Measurements from ENCODE around the gene LUC7L2. TPM values are rescaled to one million over a fixed set of nuclear protein-coding genes. Genes with fewer than 3 reads are reported as not detected.
"Not testable (repeated sequence)": the region's sequence is repeated elsewhere in the genome, so short reads cannot be mapped to it uniquely, and the experiment has no call there.

LUC7L2 gene
- total RNA-seq, 2 donors from 2014 or later: 115 to 176 TPM

DNA sequence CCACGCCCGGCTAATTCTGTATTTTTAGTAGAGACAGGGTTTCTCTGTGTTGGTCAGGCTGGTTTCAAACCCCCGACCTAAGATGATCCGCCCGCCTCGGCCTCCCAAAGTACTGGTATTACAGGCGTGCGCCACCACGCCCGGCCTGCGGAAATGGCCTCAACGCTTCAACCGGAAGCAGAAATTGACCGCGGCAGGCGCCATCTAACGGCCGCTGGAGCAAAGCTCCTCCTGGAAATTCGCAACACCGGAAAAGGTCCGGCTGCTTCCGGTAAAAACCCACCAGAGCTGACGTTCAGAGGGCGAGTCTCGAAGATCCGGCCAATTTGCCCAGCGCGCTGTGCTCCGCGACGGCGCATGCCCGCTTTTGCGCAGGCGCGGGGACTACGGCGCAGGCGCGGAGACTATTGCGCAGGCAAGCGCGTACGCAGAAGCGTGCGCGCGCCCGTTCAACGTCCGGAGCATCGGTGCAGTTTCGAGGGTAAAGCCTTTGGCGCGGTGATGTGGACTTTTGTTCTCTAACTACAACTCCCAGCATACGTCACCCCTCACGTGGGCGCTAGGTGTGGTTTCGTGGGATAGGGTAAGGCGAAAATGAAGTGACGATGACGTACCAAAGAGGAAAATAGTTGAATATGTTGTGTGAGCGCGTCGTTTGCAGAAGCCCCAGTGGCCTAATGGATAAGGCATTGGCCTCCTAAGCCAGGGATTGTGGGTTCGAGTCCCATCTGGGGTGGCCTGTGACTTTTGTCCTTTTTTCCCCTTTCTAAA is 19.5 kb upstream of the LUC7L2 start:
- ATAC-seq: peak; percentile 89 to 92
- H3K4me1 Mint-ChIP-seq (ENCODE audit: low read depth in 2 of 2): peaks cover 26 to 28% of the 10 kb centered on the region in 2 donors
- peaks cover 13% of the 10 kb centered on the region for H3K36me3 Mint-ChIP-seq
- peak overlapping the region; percentile 99 to 100 for H3K27ac Mint-ChIP-seq
- DNase-seq (ENCODE audit: low spot score): peak; percentile 98
- peak overlapping the region; percentile 86 for H3K4me3 Mint-ChIP-seq
- no peaks in the 10 kb centered on the region for H3K27me3 Mint-ChIP-seq
- peaks cover 5% of the 10 kb centered on the region for H3K9me3 Mint-ChIP-seq

DNA sequence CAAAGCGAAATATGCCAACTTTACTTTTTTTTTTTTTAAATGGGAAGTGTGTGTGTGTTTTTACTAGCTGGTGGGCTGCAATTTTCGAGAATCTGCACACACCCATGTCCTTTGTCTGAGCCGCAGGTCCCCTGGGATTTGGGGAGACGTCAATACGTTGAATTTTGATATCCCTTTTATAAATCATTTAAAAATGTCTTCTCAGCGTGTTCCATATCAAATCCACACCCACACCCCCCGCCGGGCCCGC is 19.0 kb upstream of the LUC7L2 start:
- Mint-ChIP-seq H3K9me3 (peaks cover 5% of the 10 kb centered on the region), H3K27me3 (no peaks in the 10 kb centered on the region)
- DNase-seq (ENCODE audit: low spot score): no peak

DNA sequence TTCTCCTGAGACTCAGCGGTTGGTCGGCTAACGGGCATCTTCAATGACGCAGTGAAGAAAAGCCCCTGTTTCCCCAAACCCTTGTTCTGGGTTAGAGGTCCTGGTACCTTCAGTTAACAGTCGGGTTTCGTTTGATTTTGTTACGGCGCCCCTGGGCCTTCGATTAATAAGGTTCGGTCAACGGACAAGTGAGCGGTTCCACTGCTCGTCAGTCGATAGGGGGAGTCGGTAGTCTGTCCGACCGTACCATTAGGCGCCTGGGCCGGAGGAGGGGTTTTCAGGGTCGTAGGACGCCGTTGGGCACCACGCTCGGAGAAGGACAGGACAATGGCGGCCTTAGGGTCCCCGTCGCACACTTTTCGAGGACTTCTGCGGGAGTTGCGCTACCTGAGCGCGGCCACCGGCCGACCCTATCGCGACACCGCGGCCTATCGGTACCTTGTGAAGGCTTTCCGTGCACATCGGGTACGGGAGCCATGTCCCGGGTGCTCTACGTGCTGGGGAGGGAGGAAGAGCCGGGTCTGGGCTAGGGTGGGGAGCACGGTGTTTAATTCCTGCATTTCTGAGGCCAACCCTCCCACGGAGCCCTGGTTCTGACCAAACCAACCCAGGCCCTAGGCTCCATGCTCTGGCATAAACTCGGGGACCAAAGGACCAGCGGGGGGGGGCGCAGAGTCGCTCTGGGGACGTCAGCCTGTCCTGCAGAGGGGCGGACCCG is 18.5 kb upstream of the LUC7L2 start, which contains the start of gene FMC1:
Gene FMC1 (plus strand): TSS at position 280 of the 718 bp plus-strand sequence. CDS start 48 bp downstream, at position 328.
- peak; percentile 74 to 78 for ATAC-seq
- Mint-ChIP-seq H3K9me3 (peaks cover 5% of the 10 kb centered on the region), H3K27me3 (no peaks in the 10 kb centered on the region), H3K4me1 (ENCODE audit: low read depth in 2 of 2) (peaks cover 26 to 28% of the 10 kb centered on the region in 2 donors), H3K36me3 (peaks cover 13% of the 10 kb centered on the region), H3K4me3 (peak within 1 kb of the TSS; percentile 86), H3K27ac (peak within 1 kb of the TSS; percentile 99 to 100)
- DNase-seq (ENCODE audit: low spot score): peak; percentile 91

More for the DNA sequence above, 19.0 kb upstream of the LUC7L2 start:
- Mint-ChIP-seq H3K4me3 (peak overlapping the region; percentile 86), H3K36me3 (peaks cover 13% of the 10 kb centered on the region), H3K27ac (peak overlapping the region; percentile 99 to 100), H3K4me1 (ENCODE audit: low read depth in 2 of 2) (peaks cover 26 to 28% of the 10 kb centered on the region in 2 donors)
- no peak for ATAC-seq

DNA sequence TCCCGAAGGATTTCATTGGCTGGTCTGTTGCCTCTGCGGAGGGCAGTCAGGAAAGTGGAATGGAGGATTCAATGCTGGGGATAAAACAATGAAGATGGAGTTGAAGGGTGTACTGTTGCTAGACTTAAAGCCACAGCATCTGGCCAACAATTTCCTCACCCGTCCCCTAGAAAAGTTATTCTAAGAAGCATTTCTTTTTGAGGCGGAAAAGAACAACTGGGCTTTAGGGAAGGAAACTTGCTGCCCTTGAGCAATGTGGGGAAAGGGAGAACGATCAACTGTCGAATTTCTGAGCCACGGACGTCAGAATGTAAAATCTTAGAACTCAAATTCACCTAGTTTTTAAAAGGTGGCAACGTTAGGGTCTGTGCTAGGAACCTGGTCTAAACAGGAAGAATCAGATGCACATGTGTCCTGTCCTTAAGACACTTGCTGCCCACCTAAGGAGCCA is 17.9 kb upstream of the LUC7L2 start:
- peaks cover 15% of the 10 kb centered on the region for H3K36me3 Mint-ChIP-seq
- no peak for ATAC-seq
- peak overlapping the region; percentile 86 for H3K4me3 Mint-ChIP-seq
- H3K4me1 Mint-ChIP-seq (ENCODE audit: low read depth in 2 of 2): peaks cover 26 to 28% of the 10 kb centered on the region in 2 donors
- DNase-seq (ENCODE audit: low spot score): no peak
- H3K9me3 Mint-ChIP-seq: peaks cover 5% of the 10 kb centered on the region
- H3K27me3 Mint-ChIP-seq: no peaks in the 10 kb centered on the region
- H3K27ac Mint-ChIP-seq: peak overlapping the region; percentile 99 to 100

DNA sequence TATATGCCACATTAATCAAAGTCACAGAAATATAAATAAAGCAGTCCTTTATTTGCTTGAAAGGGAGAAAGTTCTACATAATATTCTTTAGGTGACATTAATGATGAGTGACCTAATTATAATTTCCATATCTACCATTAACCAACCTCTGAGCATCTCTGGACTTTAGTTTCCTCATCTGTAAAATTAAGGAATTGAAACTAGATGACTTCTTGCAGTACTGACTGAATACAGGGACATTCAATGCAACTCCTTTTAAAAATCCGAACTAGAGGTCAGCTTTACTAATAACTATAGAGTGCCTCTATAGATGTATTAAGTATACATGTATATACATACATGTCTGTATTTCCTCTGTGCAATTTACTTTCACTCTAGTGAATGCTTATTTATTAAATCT is 14.7 kb upstream of the LUC7L2 start:
- no peak overlapping the region for H3K27ac Mint-ChIP-seq
- no peak overlapping the region for H3K4me3 Mint-ChIP-seq
- DNase-seq (ENCODE audit: low spot score) (no peak), ATAC-seq (no peak)
- H3K27me3 Mint-ChIP-seq: no peaks in the 10 kb centered on the region
- H3K9me3 Mint-ChIP-seq: no peaks in the 10 kb centered on the region
- H3K36me3 Mint-ChIP-seq: peaks cover 12% of the 10 kb centered on the region
- H3K4me1 Mint-ChIP-seq (ENCODE audit: low read depth in 2 of 2): peaks cover 20% of the 10 kb centered on the region in 2 donors

DNA sequence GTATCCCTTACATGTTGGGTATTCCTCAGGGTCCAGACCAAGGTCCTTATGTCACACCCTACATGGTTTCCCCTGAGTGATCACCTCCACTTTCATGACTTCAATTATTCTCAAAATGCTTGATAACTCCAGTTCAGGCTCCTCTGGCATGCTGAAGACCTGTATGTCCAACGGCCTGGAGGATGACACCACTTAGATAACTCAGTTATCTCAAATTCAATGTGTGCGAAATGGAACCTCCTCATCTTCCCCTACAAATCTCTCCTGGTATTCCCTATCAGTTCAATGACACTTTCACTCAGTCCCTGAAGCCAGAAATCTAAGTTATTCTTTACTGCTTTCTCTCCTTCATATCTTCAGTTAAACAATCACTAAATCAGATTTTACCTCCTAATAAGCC is 8.7 kb upstream of the LUC7L2 start:
- Mint-ChIP-seq H3K36me3 (peaks cover 11% of the 10 kb centered on the region), H3K4me3 (no peak overlapping the region), H3K27me3 (no peaks in the 10 kb centered on the region), H3K9me3 (no peaks in the 10 kb centered on the region), H3K27ac (no peak overlapping the region), H3K4me1 (ENCODE audit: low read depth in 2 of 2) (peaks cover 0 to 13% of the 10 kb centered on the region in 2 donors)
- ATAC-seq (no peak), DNase-seq (ENCODE audit: low spot score) (no peak)

DNA sequence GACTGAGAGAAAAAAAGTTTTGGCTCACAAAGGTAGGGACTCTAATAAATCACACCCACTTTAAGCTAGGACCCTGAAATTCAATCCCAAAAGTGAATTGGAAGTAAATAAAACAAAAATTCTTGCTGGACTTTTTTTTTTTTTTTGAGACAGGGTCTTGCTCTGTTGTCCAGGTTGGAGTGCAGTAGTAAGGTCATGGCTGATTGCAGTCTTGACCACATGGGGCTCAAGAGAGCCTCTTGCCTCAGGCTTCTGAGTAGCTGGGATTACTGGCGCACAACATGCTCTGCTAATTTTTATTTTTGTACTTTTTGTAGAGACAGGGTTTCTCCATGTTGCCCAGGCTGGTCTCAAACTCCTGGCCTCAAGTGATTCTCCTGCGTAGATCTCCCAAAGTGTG is 5.0 kb upstream of the LUC7L2 start:
- no peak for DNase-seq (ENCODE audit: low spot score)
- Mint-ChIP-seq H3K27me3 (no peaks in the 10 kb centered on the region), H3K27ac (no peak overlapping the region), H3K4me1 (ENCODE audit: low read depth in 2 of 2) (peaks cover 0 to 19% of the 10 kb centered on the region in 2 donors), H3K9me3 (no peaks in the 10 kb centered on the region), H3K36me3 (peaks cover 6% of the 10 kb centered on the region), H3K4me3 (no peak overlapping the region)
- no peak for ATAC-seq

DNA sequence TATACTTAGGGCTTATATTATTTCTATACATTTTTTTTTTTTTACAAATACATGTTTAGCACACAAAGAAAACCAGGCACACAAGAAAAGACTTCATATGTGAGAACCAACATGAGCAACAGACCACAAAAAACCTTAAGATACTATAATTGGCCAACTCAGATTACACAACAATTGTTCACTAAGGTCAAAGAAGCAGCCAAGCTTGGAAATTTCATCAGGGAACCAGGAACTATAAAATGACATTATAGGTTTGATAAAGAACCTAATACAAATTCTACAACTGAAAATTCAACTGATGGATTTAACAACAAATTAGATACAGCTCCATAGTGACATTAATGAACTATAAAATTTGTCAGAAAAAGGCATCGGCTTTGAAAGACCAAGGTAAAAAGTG is 4.4 kb upstream of the LUC7L2 start:
- H3K27ac Mint-ChIP-seq: no peak overlapping the region
- H3K4me3 Mint-ChIP-seq: no peak overlapping the region
- peaks cover 0 to 18% of the 10 kb centered on the region in 2 donors for H3K4me1 Mint-ChIP-seq (ENCODE audit: low read depth in 2 of 2)
- H3K9me3 Mint-ChIP-seq: no peaks in the 10 kb centered on the region
- ATAC-seq (no peak), DNase-seq (ENCODE audit: low spot score) (no peak)
- H3K27me3 Mint-ChIP-seq: no peaks in the 10 kb centered on the region
- H3K36me3 Mint-ChIP-seq: peaks cover 6% of the 10 kb centered on the region

DNA sequence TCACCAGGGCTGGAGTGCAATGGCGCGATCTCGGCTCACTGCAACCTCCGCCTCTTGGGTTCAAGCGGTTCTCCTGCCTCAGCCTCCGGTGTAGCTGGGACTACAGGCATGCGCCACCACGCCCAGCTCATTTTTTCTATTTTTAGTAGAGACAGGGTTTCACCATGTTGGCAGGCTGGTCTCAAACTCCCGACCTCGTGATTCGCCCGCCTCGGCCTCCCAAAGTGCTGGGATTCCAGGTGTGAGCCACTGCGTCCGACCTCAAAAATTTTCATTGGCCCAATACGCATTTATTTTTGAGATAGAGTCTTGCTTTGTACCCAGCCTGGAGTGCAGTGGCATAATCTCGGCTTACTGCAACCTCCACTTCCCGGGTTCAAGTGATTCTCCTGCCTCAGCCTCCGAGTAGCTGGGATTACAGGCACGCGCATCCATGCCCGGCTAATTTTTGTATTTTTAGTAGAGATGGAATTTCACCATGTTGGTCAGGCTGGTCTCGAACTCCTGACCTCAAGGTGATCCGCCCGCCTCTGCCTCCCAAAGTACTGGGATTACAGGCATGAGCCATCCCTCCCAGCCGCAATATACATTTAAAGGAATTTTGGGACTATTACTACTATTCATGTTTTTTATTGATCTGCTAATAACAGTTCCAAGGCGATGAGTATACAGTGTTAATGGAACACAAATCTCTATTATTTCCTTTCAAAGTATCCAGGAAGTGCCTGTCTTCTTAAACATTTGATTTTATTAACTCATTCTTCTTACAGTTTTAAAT is 1.8 kb upstream of the LUC7L2 start:
- not testable (repeated sequence) for ATAC-seq; DNase-seq (ENCODE audit: low spot score); H3K36me3 Mint-ChIP-seq; H3K9me3 Mint-ChIP-seq; H3K27me3 Mint-ChIP-seq
- Mint-ChIP-seq H3K27ac (peak overlapping the region; percentile 99), H3K4me3 (peak overlapping the region; percentile 98), H3K4me1 (ENCODE audit: low read depth in 2 of 2) (peaks cover 19 to 25% of the 10 kb centered on the region in 2 donors)

DNA sequence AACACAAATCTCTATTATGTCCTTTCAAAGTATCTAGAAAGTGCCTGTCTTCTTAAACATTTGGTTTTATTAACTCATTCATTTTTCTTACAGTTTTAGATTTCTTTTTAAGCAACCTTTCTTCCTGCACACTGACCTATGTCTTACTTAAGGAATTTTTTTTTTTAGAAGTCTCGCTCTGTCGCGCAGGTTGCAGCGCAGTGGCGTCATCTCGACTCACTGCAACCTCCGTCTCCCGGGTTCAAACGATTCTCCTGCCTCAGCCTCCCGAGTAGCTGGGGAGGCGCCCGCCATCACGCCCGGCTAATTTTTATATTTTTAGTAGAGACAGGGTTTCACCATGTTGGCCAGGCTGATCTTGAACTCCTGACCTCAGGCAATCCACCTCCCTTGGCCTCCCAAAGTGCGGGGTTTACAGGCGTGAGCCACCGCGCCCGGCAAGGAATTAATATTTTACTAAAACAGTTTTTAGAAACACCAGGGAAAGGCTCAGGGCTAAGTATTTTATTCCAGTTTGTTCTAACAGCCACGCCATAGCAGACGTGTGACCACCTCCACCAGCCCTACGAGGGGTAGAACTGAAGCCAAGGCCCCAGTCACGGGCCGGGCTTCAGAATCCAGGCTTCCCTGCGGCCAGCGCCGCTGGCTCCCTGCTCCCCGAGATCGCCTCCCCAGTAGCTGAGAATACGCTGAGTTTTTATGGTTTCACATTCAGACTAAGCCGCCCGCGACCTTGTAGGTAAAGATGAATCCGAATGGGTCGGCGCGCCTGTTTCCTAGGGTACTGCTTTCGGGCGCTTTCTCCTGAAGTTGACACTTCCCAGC is 941 bp upstream of the LUC7L2 start:
- ATAC-seq: peak; percentile 6 to 12

DNA sequence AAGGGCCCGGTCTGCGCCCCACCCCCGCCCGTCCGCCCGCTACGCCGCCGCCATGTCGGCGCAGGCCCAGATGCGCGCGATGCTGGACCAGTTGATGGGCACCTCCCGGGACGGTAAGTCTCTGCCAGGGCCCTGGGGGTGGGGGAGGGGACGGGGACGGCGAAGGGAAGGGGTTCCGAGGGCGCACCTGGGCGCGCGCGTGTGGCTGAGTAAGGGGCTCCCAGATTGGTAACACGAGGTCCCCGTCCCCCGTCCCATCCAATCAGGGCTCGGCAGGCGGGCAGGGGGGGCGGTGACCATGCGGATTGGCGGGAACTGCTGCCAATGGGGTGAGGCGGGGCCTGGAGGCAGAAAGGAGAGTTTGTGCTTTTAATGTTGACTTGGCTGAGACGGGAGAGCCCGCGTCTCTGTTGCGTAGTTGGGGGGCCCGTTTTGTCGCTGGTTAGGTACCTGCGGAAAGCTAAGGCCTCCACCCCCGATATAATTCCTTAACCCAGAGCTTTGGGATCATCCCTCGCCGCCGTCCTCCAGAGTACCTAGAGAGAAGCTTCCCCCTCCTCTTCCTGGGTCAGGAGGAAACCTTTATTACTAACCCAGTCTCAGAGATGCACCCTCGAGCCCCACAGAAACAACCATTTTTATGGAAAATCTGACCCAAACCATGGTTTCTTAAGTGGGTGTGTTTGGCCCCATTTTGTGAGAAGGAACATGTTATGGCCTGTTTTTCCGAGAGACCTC is 685 bp downstream of the LUC7L2 start:
- Mint-ChIP-seq H3K4me3 (peak overlapping the region; percentile 98), H3K36me3 (peaks cover 10% of the 10 kb centered on the region), H3K27me3 (no peaks in the 10 kb centered on the region), H3K27ac (peak overlapping the region; percentile 99), H3K9me3 (no peaks in the 10 kb centered on the region), H3K4me1 (ENCODE audit: low read depth in 2 of 2) (peaks cover 26 to 30% of the 10 kb centered on the region in 2 donors)
- ATAC-seq (peak; percentile 87 to 89), DNase-seq (ENCODE audit: low spot score) (peak; percentile 96)

More for the DNA sequence above, 941 bp upstream of the LUC7L2 start:
- Mint-ChIP-seq H3K9me3 (no peaks in the 10 kb centered on the region), H3K27me3 (no peaks in the 10 kb centered on the region), H3K27ac (peak overlapping the region; percentile 99), H3K36me3 (peaks cover 6% of the 10 kb centered on the region), H3K4me3 (peak overlapping the region; percentile 98), H3K4me1 (ENCODE audit: low read depth in 2 of 2) (peaks cover 21 to 28% of the 10 kb centered on the region in 2 donors)
- peak; percentile 63 for DNase-seq (ENCODE audit: low spot score)

DNA sequence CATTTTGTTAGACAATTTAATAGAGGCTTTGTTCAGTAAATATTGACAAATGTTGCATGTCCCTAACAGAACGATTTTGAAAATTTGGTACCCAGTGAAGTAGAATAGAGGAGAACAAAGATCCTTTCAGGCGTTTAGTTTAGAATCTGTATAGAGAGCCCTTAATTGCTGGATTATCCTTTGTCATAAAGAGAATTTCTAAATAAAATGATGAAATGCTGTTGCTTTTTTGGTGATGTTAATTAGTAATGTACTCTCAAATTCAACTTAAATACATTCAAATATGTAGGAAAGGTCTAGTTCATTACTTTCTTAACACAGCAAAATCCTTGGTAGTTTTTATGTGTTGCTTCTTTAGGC is 1.2 kb downstream of the LUC7L2 start:
- H3K27ac Mint-ChIP-seq: peak overlapping the region; percentile 99
- H3K36me3 Mint-ChIP-seq: peaks cover 12% of the 10 kb centered on the region
- H3K4me3 Mint-ChIP-seq: peak overlapping the region; percentile 98
- peaks cover 31% of the 10 kb centered on the region in 2 donors for H3K4me1 Mint-ChIP-seq (ENCODE audit: low read depth in 2 of 2)
- H3K9me3 Mint-ChIP-seq: no peaks in the 10 kb centered on the region
- no peaks in the 10 kb centered on the region for H3K27me3 Mint-ChIP-seq
- DNase-seq (ENCODE audit: low spot score) (no peak), ATAC-seq (no peak)

Measured in natural killer cell treated with Interleukin-12 subunit alpha and Interleukin-12 subunit beta and Interleukin-15 and Interleukin-18, amount 100 ng/mL, for 72 hours (primary cell).